K562 (cell line): ENCODE data around the gene AP3S2. TPM values are rescaled to one million over a fixed set of nuclear protein-coding genes. Genes with fewer than 3 reads are reported as not detected.

ENCODE experiments used
- ATAC-seq: fragments of 200-7000 bp; cut with Tn5 transposase; 3 replicates; pipeline ENCODE4 v1.9.1; 2020; ENCODE audit warnings: moderate library complexity
- BruUV-seq: library from RNA; stranded (reverse); fragments of 400-500 nt; replicated peaks from 2 replicates; lab custom pipeline; 2021; lab: Mats Ljungman, UMichigan
- CTCF ChIA-PET: fragments of 300-600 bp; formaldehyde crosslinking; extraction: SDS; loops from one replicate; lab custom pipeline; 2021; ENCODE audit warnings: low intra/inter-chr PET ratio; lab: Yijun Ruan, JAX
- POLR2A ChIA-PET: fragments of 300-600, 350-650 bp; sonication (Branson Sonifier 250); formaldehyde crosslinking; extraction: SDS; loops from one replicate; lab custom pipeline; 2021; ENCODE audit warnings: antibody characterized with exemption, inconsistent platforms; lab: Yijun Ruan, JAX
- DNase-seq, 4 experiments: peaks; one replicate each; pipeline versions ENCODE4 v3.0.0 to v3.0.0-alpha.2; 2011 to 2018; ENCODE audit warnings: low spot score in 3 of 4, mixed read lengths in 3 of 4; ENCODE audit errors: extremely low read depth in 1 of 4
- FAIRE-seq: peaks from 2 replicates; lab custom pipeline; 2011; peaks lifted over from hg19 to GRCh38; lab: Jason Lieb, UNC
- H2AFZ ChIP-seq: 2 replicates; pipeline ENCODE4 v1.6.0; 2011; ENCODE audit warnings: low read depth, low read length, control low read depth, inconsistent platforms
- H3K27ac ChIP-seq: fragments of 200-600 bp; 3 replicates; pipeline ENCODE4 v1.8.0; 2011; ENCODE audit warnings: low read depth, mild to moderate bottlenecking, control low read depth, inconsistent platforms, low read length, moderate library complexity, mixed read lengths; ENCODE audit errors: extremely low read depth
- H3K27me3 ChIP-seq, 2 experiments: fragments of 300-600 bp in 1 of 2; 2 replicates in 1 of 2; 3 replicates in 1 of 2; pipeline versions ENCODE4 v1.6.0 to v1.8.0; 2011; ENCODE audit warnings: inconsistent platforms in 2 of 2, low read length in 2 of 2, mild to moderate bottlenecking in 1 of 2, mixed read lengths in 1 of 2, moderate library complexity in 1 of 2; ENCODE audit not compliant: control insufficient read depth in 2 of 2, insufficient read depth in 2 of 2
- H3K36me3 ChIP-seq: fragments of 300-600 bp; 3 replicates; pipeline ENCODE4 v1.8.0; 2011; ENCODE audit warnings: mild to moderate bottlenecking, low read length, inconsistent platforms; ENCODE audit not compliant: control insufficient read depth, insufficient read depth
- H3K4me1 ChIP-seq, 2 experiments: fragments of 200-600 bp in 1 of 2; replicated peaks in 1 of 2; 2 replicates in 1 of 2; 3 replicates in 1 of 2; pipeline versions ENCODE4 v1.5.1 to v1.8.0; 2011; ENCODE audit warnings: inconsistent platforms in 2 of 2, low read length in 2 of 2, mild to moderate bottlenecking in 1 of 2, mixed read lengths in 1 of 2, moderate library complexity in 1 of 2; ENCODE audit not compliant: control insufficient read depth in 2 of 2, insufficient read depth in 2 of 2
- H3K4me2 ChIP-seq: 2 replicates; pipeline ENCODE4 v1.6.1; 2011; ENCODE audit warnings: low read length, control low read depth, inconsistent platforms, mixed read lengths; ENCODE audit not compliant: insufficient read depth
- H3K4me3 ChIP-seq: fragments of 200-600 bp; sonication (generic), shearing (Covaris generic); 2 replicates; pipeline ENCODE4 v1.5.1; 2016; ENCODE audit warnings: control low read depth, inconsistent platforms
- H3K79me2 ChIP-seq: fragments of 200-600 bp; 3 replicates; pipeline ENCODE4 v1.8.0; 2011; ENCODE audit warnings: low read length, inconsistent platforms; ENCODE audit not compliant: control insufficient read depth, insufficient read depth
- H3K9ac ChIP-seq, 2 experiments: 2 replicates each; pipeline versions ENCODE4 v1.6.0 to v1.6.1; 2011; ENCODE audit warnings: low read depth in 2 of 2, low read length in 2 of 2, control low read depth in 1 of 2, inconsistent platforms in 1 of 2, mild to moderate bottlenecking in 1 of 2, mixed read lengths in 1 of 2; ENCODE audit not compliant: insufficient read depth in 1 of 2
- H3K9me1 ChIP-seq: one replicate; pipeline ENCODE4 v1.6.0; 2011; ENCODE audit warnings: inconsistent platforms, mild to moderate bottlenecking, low read length, moderate library complexity; ENCODE audit not compliant: control insufficient read depth, insufficient read depth
- H3K9me3 ChIP-seq: replicated peaks from 2 replicates; pipeline ENCODE4 v1.5.1; 2011; ENCODE audit warnings: low read depth, low read length, inconsistent platforms; ENCODE audit not compliant: control insufficient read depth, insufficient read depth
- H4K20me1 ChIP-seq: replicated peaks from 2 replicates; pipeline ENCODE4 v1.6.1; 2011; ENCODE audit warnings: low read length, inconsistent platforms, mixed read lengths; ENCODE audit not compliant: control insufficient read depth, insufficient read depth
- ASH1L ChIP-seq: fragments of 450-650 bp; IDR thresholded peaks from 2 replicates; pipeline ENCODE4 v1.6.1; 2018; ENCODE audit warnings: borderline replicate concordance, mild to moderate bottlenecking, low read depth; ENCODE audit not compliant: partially characterized antibody
- MBD1 ChIP-seq: fragments of 250-450 bp; sonication (Bioruptor Pico); IDR thresholded peaks from 2 replicates; pipeline ENCODE4 v1.8.0; 2022; ENCODE audit warnings: inconsistent platforms
- PHF21A ChIP-seq: fragments of 450-650 bp; IDR thresholded peaks from 2 replicates; pipeline ENCODE4 v1.6.1; 2017; ENCODE audit warnings: low read depth, borderline replicate concordance
- PYGO2 ChIP-seq: fragments of 450-650 bp; IDR thresholded peaks from 2 replicates; pipeline ENCODE4 v1.6.1; 2016; ENCODE audit warnings: mild to moderate bottlenecking, missing genetic modification characterization, moderate library complexity, missing compliant biosample characterization
- TRIM25 ChIP-seq: fragments of 450-650 bp; IDR thresholded peaks from 2 replicates; pipeline ENCODE4 v1.7.0; 2016; ENCODE audit warnings: borderline replicate concordance
- ZFP36 ChIP-seq: fragments of 150-350 bp; IDR thresholded peaks from 2 replicates; pipeline ENCODE4 v1.6.1; 2018; ENCODE audit warnings: low read length, low read depth; ENCODE audit not compliant: partially characterized antibody
- ZKSCAN8 ChIP-seq: fragments of 200-800 bp; sonication (Bioruptor generic); IDR thresholded peaks from 2 replicates; pipeline ENCODE4 v1.6.1; 2016; ENCODE audit warnings: missing genetic modification characterization, missing compliant biosample characterization
- ZNF146 ChIP-seq: IDR thresholded peaks from one replicate; pipeline ENCODE4 v1.6.1; 2018; ENCODE audit warnings: missing compliant biosample characterization; ENCODE audit not compliant: unreplicated experiment
- ZNF717 ChIP-seq: fragments of 250-450 bp; sonication (Bioruptor Pico); IDR thresholded peaks from 2 replicates; pipeline ENCODE4 v1.5.0; 2021
- WGBS: fragments of 100-300 bp; shearing (Covaris generic); methylation state at CpG from one replicate; pipeline ENCODE4 v1.1.6; 2016; ENCODE audit warnings: low coverage, mixed read lengths; ENCODE audit not compliant: insufficient coverage; ENCODE audit errors: missing lambda C conversion rate; 5-methylcytosine and 5-hydroxymethylcytosine counted together
- in situ Hi-C: fragments of 300-500 bp; cut with MboI; formaldehyde crosslinking; loops from 4 replicates; pipeline ENCODE4 v1.15.0; 2018; ENCODE audit warnings: inconsistent platforms, mixed read lengths
- intact Hi-C: fragments of 100-400 bp; cut with micrococcal nuclease; formaldehyde crosslinking; loops from 2 replicates; pipeline ENCODE4 v1.14.2; 2022
- polyA plus RNA-seq, 8 experiments: library from polyadenylated mRNA; depleted of rRNA in 4 of 8; stranded (reverse) in 5 of 8; unstranded in 3 of 8; fragments of >200 nt; fragmentation: Nextera tagmentation in 2 of 8; fragmentation: Illumina TruSeq in 1 of 8; extraction: Ambion mirVana in 2 of 8; extraction: Trizol in 1 of 8; gene quantifications; 2 replicates each; pipeline versions ENCODE4 v1.2.1 to v1.2.3, GENCODE V29; 2011 to 2014; ENCODE audit warnings: inconsistent platforms in 1 of 8, missing spikeins in 1 of 8
- total RNA-seq, 7 experiments: library from RNA; depleted of rRNA in 6 of 7; stranded (reverse); fragments of >200 nt in 6 of 7; fragmentation: Illumina TruSeq in 2 of 7; extraction: Trizol in 2 of 7; gene quantifications; 2 replicates each; pipeline versions ENCODE4 v1.2.1 to v1.2.3, GENCODE V29; 2011 to 2021; ENCODE audit warnings: low replicate concordance in 1 of 7
- TF ChIP-seq, protein P1 (sequence below): fragments of 450-650 bp; IDR thresholded peaks from 2 replicates; pipeline ENCODE4 v1.6.1; 2017; ENCODE audit warnings: antibody characterized with exemption
- TF ChIP-seq, protein P2 (sequence below): fragments of 250-450 bp; sonication (Bioruptor Pico); IDR thresholded peaks from 2 replicates; pipeline ENCODE4 v1.5.0; 2020; ENCODE audit warnings: mild to moderate bottlenecking

The AP3S2 gene
- total and polyA plus RNA-seq, 9 of the 15 experiments (the other 6 are each of a cell fraction or from before 2014, with no cell fraction given) = 16.4 to 54.1 (median 37.4) TPM

DNA sequence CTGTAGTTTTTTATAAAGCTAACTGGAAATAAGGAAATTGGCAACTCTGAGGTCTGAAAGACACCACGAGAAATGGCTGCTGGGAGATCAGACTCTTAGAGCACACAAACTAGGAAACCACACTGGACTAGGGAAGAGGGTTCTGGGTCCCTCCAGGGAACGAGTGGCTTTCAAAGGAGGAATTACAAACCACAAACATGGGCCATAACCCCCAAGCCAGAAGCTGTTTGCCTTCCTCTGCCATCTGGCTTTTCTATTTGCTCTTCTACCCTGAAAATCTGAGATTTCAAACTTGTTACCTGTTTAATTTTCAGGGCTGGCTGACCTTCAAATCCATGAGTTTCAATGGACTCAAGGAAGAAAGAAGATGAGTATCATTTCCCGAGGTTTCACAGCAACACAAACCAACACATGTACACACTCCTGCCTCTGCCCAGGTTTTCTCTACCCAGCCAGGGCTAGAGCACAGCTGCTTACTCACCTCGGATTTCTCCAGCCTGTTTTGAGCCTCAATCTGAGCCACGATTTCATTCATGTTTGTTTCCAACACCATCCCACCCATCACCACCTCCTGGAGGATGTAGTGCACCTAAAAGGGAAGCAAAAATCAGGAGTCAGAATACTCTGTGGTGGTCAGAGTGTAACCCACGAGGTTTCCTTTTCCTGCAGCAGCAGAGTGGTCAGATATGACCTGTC lies 56.5 kb downstream of the AP3S2 start (continued):
- TF ChIP-seq TRIM25 = no peak
- TF ChIP-seq PYGO2 = no peak
- TF ChIP-seq, protein P1, sequence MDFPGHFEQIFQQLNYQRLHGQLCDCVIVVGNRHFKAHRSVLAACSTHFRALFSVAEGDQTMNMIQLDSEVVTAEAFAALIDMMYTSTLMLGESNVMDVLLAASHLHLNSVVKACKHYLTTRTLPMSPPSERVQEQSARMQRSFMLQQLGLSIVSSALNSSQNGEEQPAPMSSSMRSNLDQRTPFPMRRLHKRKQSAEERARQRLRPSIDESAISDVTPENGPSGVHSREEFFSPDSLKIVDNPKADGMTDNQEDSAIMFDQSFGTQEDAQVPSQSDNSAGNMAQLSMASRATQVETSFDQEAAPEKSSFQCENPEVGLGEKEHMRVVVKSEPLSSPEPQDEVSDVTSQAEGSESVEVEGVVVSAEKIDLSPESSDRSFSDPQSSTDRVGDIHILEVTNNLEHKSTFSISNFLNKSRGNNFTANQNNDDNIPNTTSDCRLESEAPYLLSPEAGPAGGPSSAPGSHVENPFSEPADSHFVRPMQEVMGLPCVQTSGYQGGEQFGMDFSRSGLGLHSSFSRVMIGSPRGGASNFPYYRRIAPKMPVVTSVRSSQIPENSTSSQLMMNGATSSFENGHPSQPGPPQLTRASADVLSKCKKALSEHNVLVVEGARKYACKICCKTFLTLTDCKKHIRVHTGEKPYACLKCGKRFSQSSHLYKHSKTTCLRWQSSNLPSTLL = no peak
- TF ChIP-seq, all 486 proteins: peak for 0

DNA sequence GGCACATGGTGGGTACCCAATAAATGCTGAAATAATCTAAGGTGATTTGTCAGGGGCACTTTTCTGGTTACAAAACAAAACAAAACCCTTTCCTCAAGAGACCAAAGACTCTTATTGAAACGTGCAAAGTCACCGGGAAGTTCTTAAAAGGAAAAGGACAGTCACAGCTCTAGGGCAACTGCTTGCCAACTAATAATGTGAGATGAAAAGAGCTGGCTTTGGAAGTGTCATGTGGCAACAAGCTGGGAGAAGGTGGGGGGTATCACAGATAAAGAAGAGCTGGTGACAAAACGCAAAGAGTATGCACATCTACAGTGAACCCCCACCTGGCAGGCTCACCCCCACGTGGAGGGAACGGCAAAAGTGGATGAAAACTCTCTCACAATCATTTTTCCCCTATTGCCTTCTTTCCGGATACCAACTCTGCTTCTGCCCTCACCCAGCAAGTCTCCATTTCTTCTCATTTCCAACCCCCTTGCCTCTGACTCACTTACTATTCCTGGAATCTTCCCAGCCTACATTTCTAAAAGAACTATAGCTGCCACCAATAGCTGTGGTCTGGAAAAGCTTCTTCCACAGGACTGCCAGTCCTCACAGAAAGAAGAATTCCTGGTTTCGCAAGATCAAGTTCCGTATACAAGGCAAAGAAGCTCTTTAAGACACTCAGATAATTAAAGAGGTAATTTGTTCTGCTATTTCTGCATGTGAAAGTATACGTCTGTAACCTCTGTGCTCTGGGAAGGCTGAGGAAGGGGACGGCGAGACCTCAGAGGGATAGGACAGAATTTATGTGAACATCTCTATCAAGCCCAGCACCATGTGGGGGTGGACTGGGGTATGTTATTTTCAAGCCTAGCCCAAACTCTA lies 57.3 kb downstream of the AP3S2 start:
- FAIRE-seq (no peak), DNase-seq (no peak), ATAC-seq (no peak)
- in situ Hi-C loops (no loop called here), intact Hi-C loops (no loop called here)
- no peaks in the 10 kb centered on the region for H3K9me1 ChIP-seq
- WGBS = 63% methylated on average over 11 of the region's 11 CpGs
- H3K9ac ChIP-seq = no peak overlapping the region
- H3K9me3 ChIP-seq = no peaks in the 10 kb centered on the region
- no peaks in the 10 kb centered on the region for H4K20me1 ChIP-seq
- CTCF ChIA-PET = no interaction called here
- H3K79me2 ChIP-seq = no peaks in the 10 kb centered on the region
- BruUV-seq = no TSS peak
- no peak overlapping the region for H2AFZ ChIP-seq
- peaks cover 60% of the 10 kb centered on the region; the same call in 2 of the 3 replicates for H3K36me3 ChIP-seq
- no peaks in the 10 kb centered on the region for H3K27me3 ChIP-seq
- no peak overlapping the region for H3K27ac ChIP-seq
- H3K4me3 ChIP-seq = no peak overlapping the region
- H3K4me1 ChIP-seq = no peaks in the 10 kb centered on the region
- H3K4me2 ChIP-seq = no peak overlapping the region
- POLR2A ChIA-PET = interaction anchor here (0.8 to 1.5 kb wide), 3 partner anchors 8 to 95 kb away, joined by 3 to 6 read pairs (median 3); no protein-coding TSS in a partner anchor
- TF ChIP-seq MBD1 (CRISPR knock-in tag) = no peak
- TF ChIP-seq ZNF717 (CRISPR knock-in tag) = no peak
- no peak for TF ChIP-seq PHF21A
- no peak for TF ChIP-seq ASH1L
- no peak for TF ChIP-seq ZNF146 (CRISPR knock-in tag)
- TF ChIP-seq, protein P2, sequence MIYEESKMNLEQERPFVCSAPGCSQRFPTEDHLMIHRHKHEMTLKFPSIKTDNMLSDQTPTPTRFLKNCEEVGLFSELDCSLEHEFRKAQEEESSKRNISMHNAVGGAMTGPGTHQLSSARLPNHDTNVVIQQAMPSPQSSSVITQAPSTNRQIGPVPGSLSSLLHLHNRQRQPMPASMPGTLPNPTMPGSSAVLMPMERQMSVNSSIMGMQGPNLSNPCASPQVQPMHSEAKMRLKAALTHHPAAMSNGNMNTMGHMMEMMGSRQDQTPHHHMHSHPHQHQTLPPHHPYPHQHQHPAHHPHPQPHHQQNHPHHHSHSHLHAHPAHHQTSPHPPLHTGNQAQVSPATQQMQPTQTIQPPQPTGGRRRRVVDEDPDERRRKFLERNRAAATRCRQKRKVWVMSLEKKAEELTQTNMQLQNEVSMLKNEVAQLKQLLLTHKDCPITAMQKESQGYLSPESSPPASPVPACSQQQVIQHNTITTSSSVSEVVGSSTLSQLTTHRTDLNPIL (CRISPR knock-in tag) = no peak
- no peak for TF ChIP-seq ZKSCAN8 (CRISPR knock-in tag)
- TF ChIP-seq ZFP36 = no peak
